ENCODE results near the gene PREX1. TPM values are rescaled to one million over a fixed set of nuclear protein-coding genes. Genes with fewer than 3 reads are reported as not detected.

Gene PREX1
- polyA plus RNA-seq, 1 of the 3 experiments (the other 2 are of a cell fraction) = 5.3 TPM

DNA sequence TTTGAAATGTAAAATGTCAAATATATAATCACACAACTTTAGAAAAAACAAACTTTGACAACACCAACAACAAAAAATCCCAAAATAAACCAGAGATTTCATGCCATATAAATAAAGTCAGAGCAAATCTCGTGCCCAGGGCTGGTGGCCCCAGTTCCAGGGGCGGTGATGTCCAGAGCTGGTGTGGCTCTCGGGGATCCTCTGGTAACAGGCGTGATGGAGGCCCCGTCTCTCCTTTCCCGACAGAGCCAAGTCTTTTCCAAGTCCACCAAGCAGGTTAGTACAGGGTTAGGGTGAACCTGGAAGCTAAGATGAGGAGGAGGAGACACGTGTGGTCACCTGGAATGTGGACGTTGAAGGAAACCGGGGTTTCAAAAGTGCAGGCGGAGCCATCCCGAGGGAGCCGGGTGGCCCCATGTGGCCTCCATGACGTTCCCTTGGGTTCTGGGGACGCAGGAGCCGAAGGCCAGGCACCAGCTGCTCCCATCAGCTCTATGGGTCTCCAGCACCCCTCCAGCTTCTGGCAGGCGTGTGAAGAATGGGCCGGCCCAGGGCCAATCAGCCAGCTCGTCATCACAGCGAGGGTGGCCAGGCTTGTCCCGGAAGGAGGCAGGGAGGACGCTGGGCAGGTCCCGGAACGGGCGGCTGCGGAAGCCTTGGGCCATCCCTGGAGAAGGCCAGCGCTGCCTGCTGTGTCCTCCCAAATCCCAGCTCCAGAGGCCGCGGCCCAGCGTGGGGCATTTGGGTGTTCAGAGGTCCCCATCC is 202.5 kb downstream of the PREX1 start:
- ChIA-PET CTCF (interaction anchor here (1.0 to 10.6 kb wide), 4 partner anchors 9 to 955 kb away, joined by 3 to 437 read pairs (median 61); no protein-coding TSS in a partner anchor), POLR2A (no interaction called here)
- Histone ChIP-seq H3K79me2 (ENCODE audit: insufficient read depth) (no peaks in the 10 kb centered on the region), H4K20me1 (ENCODE audit: insufficient read depth) (no peaks in the 10 kb centered on the region), H3K9ac (no peak overlapping the region), H3K27me3 (ENCODE audit: insufficient read depth) (no peaks in the 10 kb centered on the region), H3K36me3 (replicated peaks in 1 of 2; ENCODE audit: control insufficient read depth in 1 of 2, insufficient read depth in 2 of 2, low read length in 1 of 2) (no peaks in the 10 kb centered on the region), H2AFZ (ENCODE audit: low read depth) (no peak overlapping the region), H3K9me2 (no peaks in the 10 kb centered on the region), H3K9me3 (no peaks in the 10 kb centered on the region), H3K4me1 (ENCODE audit: control insufficient read depth in 1 of 2, insufficient read depth in 2 of 2, low read depth in 1 of 2, low read length in 1 of 2) (peaks cover 0 to 11% of the 10 kb centered on the region in 2 experiments; a peak in 2 of 4 replicates), H3K4me3 (ENCODE audit: low read depth in 2 of 2, low read length in 1 of 2) (no peak overlapping the region), H3K4me2 (no peak overlapping the region), H3K27ac (ENCODE audit: low read depth in 2 of 2, low read length in 1 of 2) (no peak overlapping the region), H3F3A (replicated peaks; ENCODE audit: insufficient read depth) (peaks cover 2% of the 10 kb centered on the region)
- no peak for DNase-seq
- TF ChIP-seq JUND (IDR thresholded peaks at IDR 0.05) (no peak), NFIC (IDR thresholded peaks at IDR 0.05; ENCODE audit: borderline replicate concordance) (no peak), POLR2AphosphoS5 (IDR thresholded peaks at IDR 0.05; ENCODE audit: low read depth, low read length) (no peak), RAD21 (IDR thresholded peaks at IDR 0.05; ENCODE audit: low read length) (no peak), NRF1 (IDR thresholded peaks at IDR 0.05; ENCODE audit: low read depth, low read length) (no peak), MXI1 (IDR thresholded peaks at IDR 0.05; ENCODE audit: low read depth, low read length) (no peak), FOXJ3 (CRISPR knock-in tag; IDR thresholded peaks at IDR 0.05) (no peak), EP300 (IDR thresholded peaks at IDR 0.05; ENCODE audit: borderline replicate concordance in 1 of 2, low read depth in 1 of 2, low read length in 1 of 2) (no peak), RFX5 (IDR thresholded peaks at IDR 0.05; ENCODE audit: low read length) (no peak), CHD2 (IDR thresholded peaks at IDR 0.05; ENCODE audit: low read length, partially characterized antibody) (no peak)
- TF ChIP-seq, protein P1, sequence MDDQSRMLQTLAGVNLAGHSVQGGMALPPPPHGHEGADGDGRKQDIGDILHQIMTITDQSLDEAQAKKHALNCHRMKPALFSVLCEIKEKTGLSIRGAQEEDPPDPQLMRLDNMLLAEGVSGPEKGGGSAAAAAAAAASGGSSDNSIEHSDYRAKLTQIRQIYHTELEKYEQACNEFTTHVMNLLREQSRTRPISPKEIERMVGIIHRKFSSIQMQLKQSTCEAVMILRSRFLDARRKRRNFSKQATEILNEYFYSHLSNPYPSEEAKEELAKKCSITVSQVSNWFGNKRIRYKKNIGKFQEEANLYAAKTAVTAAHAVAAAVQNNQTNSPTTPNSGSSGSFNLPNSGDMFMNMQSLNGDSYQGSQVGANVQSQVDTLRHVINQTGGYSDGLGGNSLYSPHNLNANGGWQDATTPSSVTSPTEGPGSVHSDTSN (IDR thresholded peaks at IDR 0.05) = no peak
- TF ChIP-seq, protein P2, sequence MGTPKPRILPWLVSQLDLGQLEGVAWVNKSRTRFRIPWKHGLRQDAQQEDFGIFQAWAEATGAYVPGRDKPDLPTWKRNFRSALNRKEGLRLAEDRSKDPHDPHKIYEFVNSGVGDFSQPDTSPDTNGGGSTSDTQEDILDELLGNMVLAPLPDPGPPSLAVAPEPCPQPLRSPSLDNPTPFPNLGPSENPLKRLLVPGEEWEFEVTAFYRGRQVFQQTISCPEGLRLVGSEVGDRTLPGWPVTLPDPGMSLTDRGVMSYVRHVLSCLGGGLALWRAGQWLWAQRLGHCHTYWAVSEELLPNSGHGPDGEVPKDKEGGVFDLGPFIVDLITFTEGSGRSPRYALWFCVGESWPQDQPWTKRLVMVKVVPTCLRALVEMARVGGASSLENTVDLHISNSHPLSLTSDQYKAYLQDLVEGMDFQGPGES (IDR thresholded peaks at IDR 0.05; ENCODE audit: low read depth, low read length) = no peak
- TF ChIP-seq, protein P3, sequence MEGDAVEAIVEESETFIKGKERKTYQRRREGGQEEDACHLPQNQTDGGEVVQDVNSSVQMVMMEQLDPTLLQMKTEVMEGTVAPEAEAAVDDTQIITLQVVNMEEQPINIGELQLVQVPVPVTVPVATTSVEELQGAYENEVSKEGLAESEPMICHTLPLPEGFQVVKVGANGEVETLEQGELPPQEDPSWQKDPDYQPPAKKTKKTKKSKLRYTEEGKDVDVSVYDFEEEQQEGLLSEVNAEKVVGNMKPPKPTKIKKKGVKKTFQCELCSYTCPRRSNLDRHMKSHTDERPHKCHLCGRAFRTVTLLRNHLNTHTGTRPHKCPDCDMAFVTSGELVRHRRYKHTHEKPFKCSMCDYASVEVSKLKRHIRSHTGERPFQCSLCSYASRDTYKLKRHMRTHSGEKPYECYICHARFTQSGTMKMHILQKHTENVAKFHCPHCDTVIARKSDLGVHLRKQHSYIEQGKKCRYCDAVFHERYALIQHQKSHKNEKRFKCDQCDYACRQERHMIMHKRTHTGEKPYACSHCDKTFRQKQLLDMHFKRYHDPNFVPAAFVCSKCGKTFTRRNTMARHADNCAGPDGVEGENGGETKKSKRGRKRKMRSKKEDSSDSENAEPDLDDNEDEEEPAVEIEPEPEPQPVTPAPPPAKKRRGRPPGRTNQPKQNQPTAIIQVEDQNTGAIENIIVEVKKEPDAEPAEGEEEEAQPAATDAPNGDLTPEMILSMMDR (IDR thresholded peaks at IDR 0.05) = no peak
- WGBS (ENCODE audit: low lambda C conversion rate) = 87% methylated on average over 16 of the region's 29 CpGs
